Naive thymus-derived CD8-positive, alpha-beta T cell (primary cell): Measurements from ENCODE around the gene ITPKC. TPM values are rescaled to one million over a fixed set of nuclear protein-coding genes. Genes with fewer than 3 reads are reported as not detected.
"Not testable (repeated sequence)": the region's sequence is repeated elsewhere in the genome, so short reads cannot be mapped to it uniquely, and the experiment has no call there.

ENCODE experiments used
- ATAC-seq, 2 donors: fragments of 150-1000 bp; cut with Tn5 transposase in 1 of 2; sonication (Bioruptor Pico), chemical (Tn5 transposase) in 1 of 2; 1 replicate in 1 of 2; 2 replicates in 1 of 2; pipeline ENCODE4 v1.10.0; 2021; ENCODE audit warnings: mild to moderate bottlenecking in 2 of 2, moderate library complexity in 2 of 2
- POLR2A ChIA-PET: fragments of 350-600 bp; sonication (Branson Sonifier 250); formaldehyde crosslinking; loops from one replicate; lab custom pipeline; 2021; ENCODE audit warnings: antibody characterized with exemption; lab: Charles Lee
- DNase-seq, 10 donors: peaks; one replicate each; pipeline versions ENCODE4 v3.0.0 to v3.0.0-alpha.2; 2020 to 2022
- H3K27ac Mint-ChIP-seq, 10 donors: one replicate each; pipeline ENCODE4 v1.8.0; 2020 to 2022; ENCODE audit warnings: mild to moderate bottlenecking in 10 of 10, mixed read lengths in 10 of 10, moderate library complexity in 4 of 10, inconsistent platforms in 1 of 10
- H3K27me3 Mint-ChIP-seq, 5 donors: one replicate each; pipeline ENCODE4 v1.8.0; 2021 to 2022; ENCODE audit warnings: mixed read lengths in 5 of 5
- H3K36me3 Mint-ChIP-seq, 3 donors: one replicate each; pipeline ENCODE4 v1.8.0; 2020 to 2022; ENCODE audit warnings: mixed read lengths in 3 of 3, mild to moderate bottlenecking in 2 of 3, inconsistent platforms in 1 of 3
- H3K4me1 Mint-ChIP-seq, 4 donors: one replicate each; pipeline ENCODE4 v1.8.0; 2021 to 2022; ENCODE audit warnings: mixed read lengths in 4 of 4
- H3K4me3 Mint-ChIP-seq, 10 donors: one replicate each; pipeline ENCODE4 v1.8.0; 2020 to 2022; ENCODE audit warnings: mild to moderate bottlenecking in 10 of 10, mixed read lengths in 10 of 10, moderate library complexity in 6 of 10, inconsistent platforms in 1 of 10
- H3K9me3 Mint-ChIP-seq, 9 donors: one replicate each; pipeline ENCODE4 v1.8.0; 2020 to 2022; ENCODE audit warnings: mixed read lengths in 9 of 9, mild to moderate bottlenecking in 3 of 9, inconsistent platforms in 1 of 9, moderate library complexity in 1 of 9
- polyA plus RNA-seq, 3 donors: library from polyadenylated mRNA; unstranded; fragments of 300-500 nt; fragmentation: Illumina TruSeq; gene quantifications; one replicate each; pipeline ENCODE4 v1.2.3, GENCODE V29; 2021
- total RNA-seq, 8 experiments: library from RNA in 2 of 8; stranded (reverse) in 2 of 8; gene quantifications; one replicate each; pipeline ENCODE4 v1.2.3 and lab custom pipeline; 2021 to 2026

The ITPKC gene
- total and polyA plus RNA-seq, 5 experiments from 2014 or later, result 2.9 to 8.1 (median 5.7) TPM

DNA sequence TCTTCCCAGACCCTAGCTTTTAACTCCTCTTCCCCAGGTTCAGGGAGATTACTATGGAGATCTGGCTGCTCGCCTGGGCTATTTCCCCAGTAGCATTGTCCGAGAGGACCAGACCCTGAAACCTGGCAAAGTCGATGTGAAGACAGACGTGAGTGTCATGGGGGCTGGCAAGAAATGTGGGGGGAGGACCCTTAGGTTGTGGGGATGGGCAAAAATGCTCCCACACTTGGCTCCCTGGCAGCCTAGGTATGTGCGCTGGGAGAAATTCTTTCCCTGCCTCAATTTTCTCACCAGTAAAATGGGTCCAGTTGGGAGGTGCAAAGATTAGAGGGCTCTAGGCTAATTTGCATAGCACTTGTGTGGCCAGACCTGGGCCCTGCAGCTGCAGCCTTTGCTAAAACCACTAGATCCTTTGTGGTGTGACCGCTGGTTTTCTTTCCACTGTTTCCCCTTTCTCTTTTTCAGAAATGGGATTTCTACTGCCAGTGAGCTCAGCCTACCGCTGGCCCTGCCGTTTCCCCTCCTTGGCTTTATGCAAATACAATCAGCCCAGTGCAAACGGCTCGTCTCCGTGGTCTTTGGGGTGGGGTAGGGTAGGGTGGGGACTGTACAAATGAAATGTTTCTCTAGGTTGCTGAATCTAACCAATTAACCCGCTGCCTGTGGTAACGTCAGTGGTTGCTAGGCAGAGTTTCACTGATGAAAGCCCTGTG is 60.2 kb downstream of the ITPKC start:
- ATAC-seq (peak; percentile 61 to 72), DNase-seq (peak; percentile 64 to 96 (median 90))
- no peaks in the 10 kb centered on the region for H3K9me3 Mint-ChIP-seq
- H3K4me3 Mint-ChIP-seq, result peak overlapping the region; percentile 88 to 97 (median 94)
- H3K27ac Mint-ChIP-seq, result peak overlapping the region; percentile 89 to 100 (median 98)
- POLR2A ChIA-PET, result interaction anchor here (0.6 to 6.4 kb wide), 21 partner anchors 9 to 573 kb away, joined by 3 to 301 read pairs (median 8); partner anchors contain the start of genes ACTMAP, COQ8B, EGLN2 and HNRNPUL1
- H3K4me1 Mint-ChIP-seq, result peaks cover 25 to 45% (median 41%) of the 10 kb centered on the region in 4 donors
- H3K27me3 Mint-ChIP-seq, result peaks cover 0 to 2% (median 0%) of the 10 kb centered on the region in 5 donors
- H3K36me3 Mint-ChIP-seq, result peaks cover 0 to 19% (median 2%) of the 10 kb centered on the region in 3 donors

DNA sequence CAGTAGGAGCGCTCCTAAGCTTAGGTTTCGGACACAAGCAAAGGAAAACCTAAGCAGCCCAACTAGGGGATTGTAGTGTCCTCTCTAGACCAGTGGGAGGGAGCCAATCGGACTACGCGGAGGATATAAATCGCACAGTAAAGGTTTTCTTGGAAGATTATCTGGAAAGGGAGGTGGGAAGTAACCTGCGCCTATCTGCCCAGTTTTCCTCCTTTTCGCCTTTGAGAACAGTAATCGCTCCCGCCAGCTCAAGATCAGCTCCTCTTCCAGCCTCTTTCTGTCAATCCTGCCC is 60.7 kb downstream of the ITPKC start:
- Mint-ChIP-seq H3K4me1 (peaks cover 28 to 45% (median 42%) of the 10 kb centered on the region in 4 donors), H3K36me3 (peaks cover 0 to 23% (median 5%) of the 10 kb centered on the region in 3 donors), H3K27ac (peak overlapping the region; percentile 89 to 100 (median 98)), H3K4me3 (peak overlapping the region; percentile 88 to 97 (median 94)), H3K9me3 (no peaks in the 10 kb centered on the region), H3K27me3 (peaks cover 0 to 2% (median 0%) of the 10 kb centered on the region in 5 donors)
- DNase-seq (no peak), ATAC-seq (no peak)
- POLR2A ChIA-PET, result interaction anchor here (0.6 to 6.4 kb wide), 30 partner anchors 8 to 572 kb away, joined by 3 to 301 read pairs (median 5); partner anchors contain the start of genes ACTMAP, C19orf47, COQ8B and EGLN2

DNA sequence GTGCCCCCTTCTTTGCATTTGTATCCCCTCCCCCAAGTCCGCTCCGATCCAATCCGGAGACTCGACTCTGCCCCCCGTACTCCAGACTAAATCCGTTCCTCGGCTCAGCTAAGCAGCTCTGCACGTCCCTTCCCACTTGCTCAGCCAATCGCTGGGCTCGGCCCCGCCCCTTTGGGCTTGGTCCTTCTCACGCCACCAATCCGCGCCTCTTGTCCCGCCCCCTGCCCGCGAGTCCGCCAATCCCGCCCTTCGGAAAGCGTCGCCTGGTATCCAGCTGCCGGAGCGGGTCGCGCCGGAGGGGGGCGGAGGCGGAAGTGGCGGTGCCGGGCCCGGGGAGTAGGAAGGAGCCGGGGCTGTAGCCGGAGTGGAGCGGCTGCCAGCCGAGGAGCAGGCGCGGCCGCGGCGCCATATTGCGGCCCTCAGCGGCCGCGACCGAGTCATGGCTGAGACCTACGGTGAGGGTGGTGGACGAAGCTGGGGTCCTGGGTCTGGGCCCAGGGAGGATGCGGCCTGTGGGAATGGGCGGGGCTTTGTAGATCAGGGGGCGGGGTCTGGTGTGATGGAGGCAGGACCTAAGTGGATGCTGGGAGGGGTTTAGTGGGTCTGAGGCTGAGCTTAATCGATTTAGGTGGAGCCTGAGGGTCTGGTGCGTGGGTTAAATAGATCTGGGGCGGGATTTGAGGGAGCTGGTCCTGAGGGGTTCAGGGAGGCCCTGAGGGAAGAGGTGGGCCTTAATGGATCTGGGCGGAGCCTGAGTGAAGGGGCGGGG is 61.2 kb downstream of the ITPKC start, which contains the start of gene RAB4B:
RAB4B (plus strand) TSS at position 311 of the 769 bp plus-strand sequence; CDS start at position 440, 129 bp downstream.
- no peaks in the 10 kb centered on the region for H3K9me3 Mint-ChIP-seq
- peaks cover 0 to 24% (median 5%) of the 10 kb centered on the region in 3 donors for H3K36me3 Mint-ChIP-seq
- peaks cover 0 to 2% (median 0%) of the 10 kb centered on the region in 5 donors for H3K27me3 Mint-ChIP-seq
- peaks cover 28 to 44% (median 42%) of the 10 kb centered on the region in 4 donors for H3K4me1 Mint-ChIP-seq
- ATAC-seq (peak; percentile 85 to 86), DNase-seq (peak; percentile 99 to 100 (median 100))
- H3K27ac Mint-ChIP-seq, result peak within 1 kb of the TSS; percentile 89 to 100 (median 98)
- peak within 1 kb of the TSS; percentile 88 to 97 (median 94) for H3K4me3 Mint-ChIP-seq
- POLR2A ChIA-PET, result interaction anchor here (0.6 to 6.4 kb wide), 30 partner anchors 9 to 524 kb away, joined by 3 to 301 read pairs (median 6); partner anchors contain the start of genes ACTMAP, C19orf47, COQ8B and EGLN2

DNA sequence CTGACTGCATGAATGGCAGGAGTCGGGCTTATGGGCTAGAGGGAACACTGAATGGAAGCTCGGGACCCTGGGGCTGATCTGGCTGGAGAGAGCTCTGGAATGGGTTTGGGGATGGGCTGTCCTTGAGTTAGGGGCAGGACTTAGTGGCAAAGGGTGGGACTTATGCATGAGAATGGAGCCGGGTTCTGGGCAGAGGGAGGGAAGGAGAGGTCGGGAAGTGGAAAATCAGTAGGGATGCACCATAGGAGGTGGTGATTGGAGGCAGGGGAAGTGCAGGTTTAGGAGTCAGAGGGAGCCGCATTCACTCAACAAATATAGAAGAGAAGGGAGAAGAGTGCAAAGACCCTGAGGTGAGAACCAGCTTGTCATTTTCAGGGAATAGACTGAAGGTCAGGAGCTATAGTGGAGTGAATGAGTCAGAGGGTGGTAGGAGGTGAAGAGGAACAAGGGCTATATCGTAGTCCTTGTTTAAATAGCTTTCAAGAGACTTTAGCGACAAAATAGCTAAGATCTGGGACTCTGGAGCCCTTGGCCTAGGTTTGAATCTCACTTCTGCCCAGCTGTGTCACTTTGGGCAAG is 61.9 kb downstream of the ITPKC start:
- ATAC-seq (no peak), DNase-seq (no peak)
- peaks cover 30 to 46% (median 43%) of the 10 kb centered on the region in 4 donors for H3K4me1 Mint-ChIP-seq
- H3K27me3 Mint-ChIP-seq, result peaks cover 0 to 2% (median 0%) of the 10 kb centered on the region in 5 donors
- peak overlapping the region; percentile 89 to 100 (median 98) for H3K27ac Mint-ChIP-seq
- POLR2A ChIA-PET, result interaction anchor here (0.6 to 6.4 kb wide), 24 partner anchors 9 to 485 kb away, joined by 3 to 301 read pairs (median 8); partner anchors contain the start of genes ACTMAP, C19orf47, COQ8B and EGLN2
- no peaks in the 10 kb centered on the region for H3K9me3 Mint-ChIP-seq
- H3K36me3 Mint-ChIP-seq, result peaks cover 0 to 28% (median 5%) of the 10 kb centered on the region in 3 donors
- H3K4me3 Mint-ChIP-seq, result peak overlapping the region; percentile 88 to 97 (median 94)

- Mint-ChIP-seq H3K27ac (peak overlapping the region in 8 of 10 donors; percentile 24 to 80 (median 66)), H3K36me3 (peaks cover 0 to 36% (median 5%) of the 10 kb centered on the region in 3 donors), H3K27me3 (peaks cover 0 to 2% (median 0%) of the 10 kb centered on the region in 5 donors), H3K4me3 (peak overlapping the region in 2 of 10 donors; percentile 0 to 4), H3K4me1 (peaks cover 31 to 45% (median 42%) of the 10 kb centered on the region in 4 donors), H3K9me3 (no peaks in the 10 kb centered on the region)
- DNase-seq, result no peak
- POLR2A ChIA-PET, result interaction anchor here (6.4 kb wide), 1 partner anchor 21 kb away, joined by 301 read pairs; the partner anchor contains the start of gene EGLN2
- no peak for ATAC-seq
Measured at GRCh38 chr19:40780582-40780981, 63.7 kb downstream of the ITPKC start.

DNA sequence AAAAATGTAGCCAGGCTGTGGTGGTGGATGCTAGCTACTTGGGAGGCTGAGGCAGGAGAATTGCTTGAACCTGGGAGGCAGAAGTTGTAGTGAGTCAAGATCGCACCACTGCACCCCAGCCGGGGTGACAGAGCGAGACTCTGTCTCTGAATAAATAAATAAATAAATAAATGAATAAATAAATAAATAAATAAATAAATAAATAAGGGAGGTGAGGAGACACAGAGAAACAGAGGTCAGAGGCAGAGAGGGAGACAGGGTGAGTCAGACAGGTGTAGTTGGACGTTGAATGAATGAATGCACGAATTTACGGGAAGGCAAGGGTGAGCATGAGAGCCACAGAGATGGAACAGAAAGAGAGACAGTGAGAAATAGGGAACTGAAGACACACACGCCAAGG is 64.2 kb downstream of the ITPKC start:
- Mint-ChIP-seq H3K27me3 (peaks cover 0 to 2% (median 0%) of the 10 kb centered on the region in 5 donors), H3K9me3 (no peaks in the 10 kb centered on the region), H3K4me1 (peaks cover 31 to 44% (median 41%) of the 10 kb centered on the region in 4 donors), H3K27ac (peak overlapping the region in 3 of 10 donors; percentile 35 to 58 (median 53)), H3K36me3 (peaks cover 0 to 36% (median 5%) of the 10 kb centered on the region in 3 donors), H3K4me3 (no peak overlapping the region)
- POLR2A ChIA-PET, result interaction anchor here (0.7 to 1.2 kb wide), 2 partner anchors 12 to 42 kb away, joined by 4 to 5 read pairs; no protein-coding TSS in a partner anchor
- DNase-seq (no peak), ATAC-seq (no peak)

DNA sequence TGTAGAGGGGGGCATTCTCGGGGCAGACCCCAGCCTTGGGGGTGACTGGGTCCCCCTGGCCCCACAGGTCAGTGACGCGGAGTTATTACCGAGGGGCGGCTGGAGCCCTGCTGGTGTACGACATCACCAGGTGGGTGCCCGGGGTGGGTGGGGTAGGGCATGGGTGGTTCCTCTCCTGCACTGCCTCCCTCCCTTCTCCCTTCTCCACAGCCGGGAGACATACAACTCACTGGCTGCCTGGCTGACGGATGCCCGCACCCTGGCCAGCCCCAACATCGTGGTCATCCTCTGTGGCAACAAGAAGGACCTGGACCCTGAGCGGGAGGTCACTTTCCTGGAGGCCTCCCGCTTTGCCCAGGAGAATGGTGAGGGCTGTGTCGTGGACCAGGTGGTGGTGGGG is 66.8 kb downstream of the ITPKC start:
- no peaks in the 10 kb centered on the region for H3K27me3 Mint-ChIP-seq
- no peak overlapping the region for H3K4me3 Mint-ChIP-seq
- POLR2A ChIA-PET, result interaction anchor here (1.0 kb wide), 2 partner anchors 15 to 27 kb away, joined by 3 read pairs; partner anchors contain the start of gene EGLN2
- peaks cover 0 to 49% (median 5%) of the 10 kb centered on the region in 3 donors for H3K36me3 Mint-ChIP-seq
- no peak overlapping the region for H3K27ac Mint-ChIP-seq
- DNase-seq, result no peak
- H3K9me3 Mint-ChIP-seq, result no peaks in the 10 kb centered on the region
- no peak for ATAC-seq
- H3K4me1 Mint-ChIP-seq, result peaks cover 22 to 30% (median 23%) of the 10 kb centered on the region in 4 donors

- H3K27ac Mint-ChIP-seq, DNase-seq, H3K9me3 Mint-ChIP-seq, H3K27me3 Mint-ChIP-seq, H3K4me3 Mint-ChIP-seq, ATAC-seq: not testable (repeated sequence)
- H3K36me3 Mint-ChIP-seq, result peaks cover 0 to 52% (median 5%) of the 10 kb centered on the region in 3 donors
- POLR2A ChIA-PET, result interaction anchor here (1.0 kb wide), 2 partner anchors 15 to 28 kb away, joined by 3 read pairs; partner anchors contain the start of gene EGLN2
- H3K4me1 Mint-ChIP-seq, result peaks cover 18 to 26% (median 20%) of the 10 kb centered on the region in 4 donors
Measured at GRCh38 chr19:40784146-40784545, 67.2 kb downstream of the ITPKC start.

- ATAC-seq, result no peak
- Mint-ChIP-seq H3K36me3 (peaks cover 0 to 56% (median 11%) of the 10 kb centered on the region in 3 donors), H3K9me3 (no peaks in the 10 kb centered on the region), H3K4me1 (peaks cover 10 to 19% (median 16%) of the 10 kb centered on the region in 4 donors), H3K27me3 (no peaks in the 10 kb centered on the region), H3K27ac (peak overlapping the region in 3 of 10 donors; percentile 34 to 68 (median 41)), H3K4me3 (no peak overlapping the region)
- POLR2A ChIA-PET, result interaction anchor here (2.4 kb wide), 1 partner anchor 11 kb away, joined by 10 read pairs; no protein-coding TSS in a partner anchor
- DNase-seq, result no peak
Measured at GRCh38 chr19:40785526-40785925, 68.6 kb downstream of the ITPKC start.

GRCh38 chr19:40786060-40787037 is 69.4 kb downstream of the ITPKC start:
- DNase-seq (no peak), ATAC-seq (no peak)
- no peak overlapping the region for H3K4me3 Mint-ChIP-seq
- peaks cover 0 to 58% (median 13%) of the 10 kb centered on the region in 3 donors for H3K36me3 Mint-ChIP-seq
- peaks cover 8 to 16% (median 11%) of the 10 kb centered on the region in 4 donors for H3K4me1 Mint-ChIP-seq
- H3K27me3 Mint-ChIP-seq, result no peaks in the 10 kb centered on the region
- peak overlapping the region in 2 of 10 donors; percentile 29 to 59 for H3K27ac Mint-ChIP-seq
- H3K9me3 Mint-ChIP-seq, result no peaks in the 10 kb centered on the region
- POLR2A ChIA-PET, result interaction anchor here (0.9 to 2.8 kb wide), 4 partner anchors 8 to 33 kb away, joined by 3 to 20 read pairs (median 6); partner anchors contain the start of gene RAB4B
